Lower leg skin (tissue), 4 donors: Measurements from ENCODE around the gene IGFBP6. TPM values are rescaled to one million over a fixed set of nuclear protein-coding genes. Genes with fewer than 3 reads are reported as not detected.
A peak's percentile ranks its signal among the peaks of the same experiment; 100 is the strongest.

Experiments
- DNase-seq, 2 donors: peaks; one replicate each; pipeline ENCODE4 v3.0.0-alpha.2; 2019; ENCODE audit warnings: low spot score in 2 of 2
- H3K4me3 ChIP-seq: fragments of 200-600 bp; sonication (generic); 2 replicates; pipeline ENCODE4 v1.5.1; 2017; ENCODE audit warnings: mild to moderate bottlenecking, low read depth; ENCODE audit not compliant: poor library complexity, severe bottlenecking
- CTCF ChIP-seq, 3 donors: fragments of 450-650 bp; IDR thresholded peaks; one replicate each; pipeline ENCODE4 v1.5.1; 2016; ENCODE audit warnings: antibody characterized with exemption in 3 of 3, mild to moderate bottlenecking in 3 of 3, moderate library complexity in 2 of 3
- POLR2A ChIP-seq, 2 donors: fragments of 450-650 bp; IDR thresholded peaks; one replicate each; pipeline ENCODE4 v1.6.1; 2016 to 2017; ENCODE audit warnings: antibody characterized with exemption in 2 of 2, mild to moderate bottlenecking in 1 of 2, moderate library complexity in 1 of 2
- WGBS, 2 donors: methylation state at CpG; one replicate each; pipeline ENCODE4 v1.1.5; 2018; 5-methylcytosine and 5-hydroxymethylcytosine counted together
- intact Hi-C: fragments of 100-400 bp; cut with DNase I; formaldehyde crosslinking; loops from one replicate; pipeline ENCODE4 v1.15.0; 2023; ENCODE audit warnings: low total_unique reads
- total RNA-seq, 4 donors: library from RNA; depleted of rRNA; stranded (reverse); fragments of >200 nt; gene quantifications; one replicate each; pipeline ENCODE4 v1.1.0, GENCODE V29; 2016

IGFBP6 gene
- total RNA-seq, 4 donors from 2014 or later, result 22.0 to 508 (median 68.9) TPM

- no peak for TF ChIP-seq POLR2A (IDR thresholded peaks at IDR 0.05)
- no peak for TF ChIP-seq CTCF (IDR thresholded peaks at IDR 0.05)
- peak; percentile 98 to 100 for DNase-seq
- peak within 1 kb of the TSS; percentile 36 for H3K4me3 ChIP-seq
- WGBS, 2 donors, result 2 to 3% methylated on average over 19 to 60 of the region's 67 CpGs
- intact Hi-C loops, result no loop called here
Measured at GRCh38 chr12:53079226-53080117, 18.0 kb upstream of the IGFBP6 start, which contains the start of gene SPRYD3. SPRYD3 (minus strand) TSS chr12:53079390; CDS start chr12:53079333, 57 bp downstream.

- intact Hi-C loops, result no loop called here
- TF ChIP-seq POLR2A (IDR thresholded peaks at IDR 0.05) (no peak), CTCF (IDR thresholded peaks at IDR 0.05) (no peak)
- WGBS, 2 donors, result 59 to 79% methylated on average over 2 of the region's 2 CpGs
- no peak for DNase-seq
- no peak overlapping the region for H3K4me3 ChIP-seq
Measured at GRCh38 chr12:53082637-53083175, 14.8 kb upstream of the IGFBP6 start.

GRCh38 chr12:53086361-53086760, 11.1 kb upstream of the IGFBP6 start:
- TF ChIP-seq POLR2A (IDR thresholded peaks at IDR 0.05) (no peak), CTCF (IDR thresholded peaks at IDR 0.05) (no peak)
- WGBS, 2 donors, result 81 to 83% methylated on average over 3 of the region's 3 CpGs
- intact Hi-C loops, result no loop called here
- DNase-seq, result no peak
- no peak overlapping the region for H3K4me3 ChIP-seq

GRCh38 chr12:53090105-53090504, 7.4 kb upstream of the IGFBP6 start:
- DNase-seq, result peak in 1 of 2 donors; percentile 32
- 93 to 94% methylated on average over 6 of the region's 6 CpGs for WGBS, 2 donors
- intact Hi-C loops, result no loop called here
- TF ChIP-seq POLR2A (IDR thresholded peaks at IDR 0.05) (no peak), CTCF (IDR thresholded peaks at IDR 0.05) (no peak)
- no peak overlapping the region for H3K4me3 ChIP-seq

- DNase-seq, result no peak
- no peak overlapping the region for H3K4me3 ChIP-seq
- intact Hi-C loops, result no loop called here
- 56 to 57% methylated on average over 2 of the region's 2 CpGs for WGBS, 2 donors
- TF ChIP-seq POLR2A (IDR thresholded peaks at IDR 0.05) (no peak), CTCF (IDR thresholded peaks at IDR 0.05) (no peak)
Measured at GRCh38 chr12:53090554-53090953, 6.9 kb upstream of the IGFBP6 start.
